HG02938 (cell line): ENCODE data around the gene TNFRSF8.

Experiments
- ATAC-seq: cut with Tn5 transposase; IDR thresholded peaks from one replicate; pipeline ENCODE4 v1.9.1; 2021; ENCODE audit warnings: mild to moderate bottlenecking, moderate library complexity; ENCODE audit not compliant: unreplicated experiment

Gene TNFRSF8

DNA sequence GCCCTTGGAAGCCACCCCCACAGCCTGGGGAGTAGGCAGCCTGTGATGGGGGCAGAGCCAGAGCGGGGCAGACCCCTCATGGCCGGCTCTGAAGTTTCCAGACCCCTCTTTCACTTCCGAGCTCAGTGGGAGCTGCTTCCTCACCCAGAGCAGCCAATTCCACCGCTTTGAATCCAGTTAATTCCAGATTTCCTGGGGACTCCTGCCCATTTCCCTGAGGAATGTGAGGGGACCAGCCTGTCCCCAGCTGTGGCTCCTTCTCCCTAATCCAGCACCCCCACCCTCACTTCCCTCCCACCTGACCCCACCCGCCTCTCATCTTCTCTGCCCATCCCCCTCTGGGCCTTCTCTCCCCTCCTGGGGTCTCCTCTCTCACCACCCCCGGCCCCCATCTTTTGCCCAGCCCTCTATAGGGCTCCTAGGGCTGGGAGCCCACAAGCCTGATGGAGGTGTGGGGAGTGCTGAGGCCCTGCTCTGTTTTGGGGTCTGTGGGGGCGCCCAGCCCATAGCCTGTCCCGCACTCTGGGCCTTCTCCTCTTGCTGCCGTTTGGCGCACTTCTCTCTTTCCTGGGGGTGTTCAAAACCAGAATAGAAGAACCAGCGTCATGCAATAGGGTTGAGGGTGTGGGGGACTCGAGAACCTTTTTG is 77.5 kb downstream of the TNFRSF8 start:
- no peak for ATAC-seq

DNA sequence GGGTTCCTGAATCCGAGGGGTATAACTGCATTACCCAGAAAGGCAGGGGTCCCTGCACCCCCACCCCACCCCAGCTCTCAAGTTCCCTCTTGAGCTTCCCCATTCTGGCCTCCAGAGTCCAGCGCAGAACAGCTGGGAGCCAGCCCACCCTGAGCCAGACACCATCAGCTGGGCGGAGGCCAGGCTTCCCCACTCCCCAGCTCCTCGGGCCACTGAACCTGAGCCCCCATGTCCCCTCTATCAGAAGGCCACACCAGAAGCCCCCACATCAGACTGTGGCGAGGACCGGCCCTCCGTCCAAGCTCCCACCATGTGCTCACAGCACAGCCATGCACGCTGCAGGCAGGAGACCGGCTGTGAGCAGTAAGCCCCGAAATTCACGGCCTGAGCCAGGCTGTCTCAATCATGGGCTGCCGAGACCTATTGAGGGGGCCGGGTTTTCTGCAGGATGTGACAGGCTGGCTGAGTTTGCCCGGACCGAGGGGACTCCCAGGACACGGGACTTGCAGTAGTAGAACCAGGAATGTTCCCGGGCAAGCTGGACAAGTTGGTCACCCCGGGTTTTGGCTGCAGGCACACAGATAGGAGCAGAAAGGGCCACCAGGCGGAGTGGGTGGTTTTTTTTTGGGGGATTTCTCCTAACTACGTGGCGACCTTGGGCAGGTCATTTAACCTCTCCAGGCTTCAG is 78.2 kb downstream of the TNFRSF8 start:
- ATAC-seq: no peak

DNA sequence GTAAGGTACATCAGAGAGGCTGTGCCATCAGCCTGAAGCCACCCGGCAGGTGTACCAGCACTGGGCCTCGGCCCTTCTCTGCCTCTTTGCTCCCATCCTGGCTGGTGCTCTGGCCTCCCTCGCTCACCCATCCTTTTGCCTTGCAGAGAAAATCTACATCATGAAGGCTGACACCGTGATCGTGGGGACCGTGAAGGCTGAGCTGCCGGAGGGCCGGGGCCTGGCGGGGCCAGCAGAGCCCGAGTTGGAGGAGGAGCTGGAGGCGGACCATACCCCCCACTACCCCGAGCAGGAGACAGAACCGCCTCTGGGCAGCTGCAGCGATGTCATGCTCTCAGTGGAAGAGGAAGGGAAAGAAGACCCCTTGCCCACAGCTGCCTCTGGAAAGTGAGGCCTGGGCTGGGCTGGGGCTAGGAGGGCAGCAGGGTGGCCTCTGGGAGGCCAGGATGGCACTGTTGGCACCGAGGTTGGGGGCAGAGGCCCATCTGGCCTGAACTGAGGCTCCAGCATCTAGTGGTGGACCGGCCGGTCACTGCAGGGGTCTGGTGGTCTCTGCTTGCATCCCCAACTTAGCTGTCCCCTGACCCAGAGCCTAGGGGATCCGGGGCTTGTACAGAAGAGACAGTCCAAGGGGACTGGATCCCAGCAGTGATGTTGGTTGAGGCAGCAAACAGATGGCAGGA is 79.2 kb downstream of the TNFRSF8 start:
- ATAC-seq: no peak

DNA sequence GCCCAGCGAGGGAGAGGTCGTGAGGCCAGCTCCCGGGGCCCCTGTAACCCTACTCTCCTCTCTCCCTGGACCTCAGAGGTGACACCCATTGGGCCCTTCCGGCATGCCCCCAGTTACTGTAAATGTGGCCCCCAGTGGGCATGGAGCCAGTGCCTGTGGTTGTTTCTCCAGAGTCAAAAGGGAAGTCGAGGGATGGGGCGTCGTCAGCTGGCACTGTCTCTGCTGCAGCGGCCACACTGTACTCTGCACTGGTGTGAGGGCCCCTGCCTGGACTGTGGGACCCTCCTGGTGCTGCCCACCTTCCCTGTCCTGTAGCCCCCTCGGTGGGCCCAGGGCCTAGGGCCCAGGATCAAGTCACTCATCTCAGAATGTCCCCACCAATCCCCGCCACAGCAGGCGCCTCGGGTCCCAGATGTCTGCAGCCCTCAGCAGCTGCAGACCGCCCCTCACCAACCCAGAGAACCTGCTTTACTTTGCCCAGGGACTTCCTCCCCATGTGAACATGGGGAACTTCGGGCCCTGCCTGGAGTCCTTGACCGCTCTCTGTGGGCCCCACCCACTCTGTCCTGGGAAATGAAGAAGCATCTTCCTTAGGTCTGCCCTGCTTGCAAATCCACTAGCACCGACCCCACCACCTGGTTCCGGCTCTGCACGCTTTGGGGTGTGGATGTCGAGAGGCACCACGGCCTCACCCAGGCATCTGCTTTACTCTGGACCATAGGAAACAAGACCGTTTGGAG is 80.0 kb downstream of the TNFRSF8 start:
- no peak for ATAC-seq

DNA sequence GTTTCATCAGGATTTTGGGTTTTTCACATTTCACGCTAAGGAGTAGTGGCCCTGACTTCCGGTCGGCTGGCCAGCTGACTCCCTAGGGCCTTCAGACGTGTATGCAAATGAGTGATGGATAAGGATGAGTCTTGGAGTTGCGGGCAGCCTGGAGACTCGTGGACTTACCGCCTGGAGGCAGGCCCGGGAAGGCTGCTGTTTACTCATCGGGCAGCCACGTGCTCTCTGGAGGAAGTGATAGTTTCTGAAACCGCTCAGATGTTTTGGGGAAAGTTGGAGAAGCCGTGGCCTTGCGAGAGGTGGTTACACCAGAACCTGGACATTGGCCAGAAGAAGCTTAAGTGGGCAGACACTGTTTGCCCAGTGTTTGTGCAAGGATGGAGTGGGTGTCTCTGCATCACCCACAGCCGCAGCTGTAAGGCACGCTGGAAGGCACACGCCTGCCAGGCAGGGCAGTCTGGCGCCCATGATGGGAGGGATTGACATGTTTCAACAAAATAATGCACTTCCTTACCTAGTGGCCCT is 80.6 kb downstream of the TNFRSF8 start:
- ATAC-seq: no peak

DNA sequence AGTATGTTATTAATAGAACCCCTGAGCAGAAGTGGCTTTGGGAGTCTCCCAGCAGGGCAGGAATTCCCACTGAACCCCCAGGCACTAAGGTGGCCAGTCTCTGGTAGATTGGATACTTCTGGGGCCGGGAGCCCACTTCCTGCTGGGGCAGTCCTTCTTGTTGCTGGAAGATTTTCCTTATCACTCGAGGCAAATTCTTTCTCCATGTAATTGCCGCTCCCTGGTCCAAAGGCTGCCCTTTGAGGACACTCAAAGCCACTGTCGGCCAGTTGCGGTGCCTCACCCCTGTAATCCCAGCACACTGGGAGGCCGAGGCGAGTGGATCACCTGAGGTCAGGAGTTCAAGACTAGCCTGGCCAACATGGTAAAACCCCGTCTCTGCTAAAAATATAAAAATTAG is 81.1 kb downstream of the TNFRSF8 start:
- ATAC-seq: no peak

DNA sequence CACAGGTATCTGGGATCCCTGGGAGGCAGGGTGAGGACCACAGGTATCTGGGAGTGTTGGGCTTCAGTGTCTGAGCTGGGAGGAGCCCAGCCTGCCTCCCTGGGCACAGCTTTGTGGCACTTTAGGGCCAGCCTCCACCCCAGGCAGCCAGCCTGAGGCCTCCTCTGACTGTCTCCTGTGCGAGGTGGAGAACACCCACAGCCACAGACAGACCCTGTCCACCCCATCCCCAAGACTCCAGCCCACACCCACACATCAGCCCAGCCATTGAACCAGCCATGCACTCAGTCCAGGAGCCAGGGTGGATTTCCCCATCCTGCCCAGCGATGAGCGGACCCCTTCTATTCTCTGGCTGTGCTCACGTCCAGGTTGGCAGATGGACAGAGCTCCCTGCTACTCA is 81.9 kb downstream of the TNFRSF8 start:
- ATAC-seq: no peak

DNA sequence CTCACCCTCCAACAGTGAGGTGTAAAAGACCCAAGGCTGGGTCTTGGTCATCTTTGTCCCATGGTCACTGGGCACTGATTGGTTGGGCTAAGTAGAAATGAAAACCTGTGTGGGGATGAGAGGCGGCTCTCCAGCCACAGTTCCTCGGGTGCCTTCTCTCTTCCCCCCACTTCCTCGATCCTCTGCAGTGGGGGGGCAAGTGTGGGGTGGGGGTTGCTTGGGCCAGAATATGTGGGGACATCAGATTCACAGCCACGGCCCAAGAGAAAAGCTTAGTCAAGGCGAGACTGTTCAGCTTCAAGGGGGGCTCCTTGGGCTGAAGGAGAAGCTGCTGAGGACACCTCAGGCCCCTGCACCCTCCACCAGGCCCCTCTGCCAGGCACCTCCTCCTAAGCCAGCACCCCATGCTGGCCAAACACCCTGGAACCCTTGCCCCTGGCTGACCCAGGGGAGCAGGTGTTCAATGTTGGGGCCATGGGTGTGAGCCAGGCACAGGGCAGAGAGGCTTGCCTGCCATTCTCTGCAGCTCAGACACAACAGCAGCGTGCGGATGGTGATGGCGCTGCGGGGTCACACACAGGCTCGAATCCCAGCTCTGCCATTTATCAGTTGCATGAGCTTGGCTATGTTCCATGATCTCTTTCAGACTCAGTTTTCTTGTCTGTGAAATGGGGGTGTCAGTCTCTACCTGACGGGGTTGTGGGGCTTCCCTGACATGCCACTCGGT is 82.7 kb downstream of the TNFRSF8 start:
- no peak for ATAC-seq

DNA sequence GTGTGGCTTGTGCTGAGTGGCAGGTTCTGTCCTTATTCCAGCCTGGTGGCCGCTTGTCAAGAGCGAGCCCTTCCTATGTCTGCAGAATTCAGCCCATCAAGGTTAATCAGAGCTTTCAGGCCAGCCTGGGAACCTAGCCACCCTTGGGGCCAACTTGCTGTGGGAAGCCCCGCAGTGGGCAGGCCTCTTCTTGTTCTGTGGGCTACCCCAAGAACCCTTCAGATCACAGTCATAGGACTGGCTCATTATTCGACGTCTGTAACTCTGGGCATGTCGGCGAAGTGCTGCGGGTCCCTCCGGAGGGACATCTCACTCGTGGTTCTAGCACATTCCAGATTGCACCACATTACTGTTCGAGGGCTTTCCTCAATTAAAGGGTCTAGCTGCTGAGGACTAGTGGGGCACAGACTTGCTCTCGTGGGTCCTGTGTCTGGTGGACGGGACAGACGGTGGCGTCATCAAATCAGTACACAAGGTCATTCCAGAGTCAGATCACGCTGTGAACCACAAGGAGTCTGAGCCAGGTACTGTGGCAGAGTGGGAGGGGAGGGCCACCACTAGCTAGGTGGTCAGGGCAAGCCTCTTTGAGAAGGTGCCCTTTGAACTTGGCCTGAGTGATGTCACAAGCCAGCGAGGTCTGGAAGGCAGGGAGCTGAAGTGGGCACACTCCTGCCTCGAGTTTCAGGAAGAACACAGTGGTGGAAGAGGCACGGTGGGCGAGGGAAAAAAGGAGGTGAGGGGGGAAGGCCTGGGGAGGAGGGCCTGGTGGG is 83.4 kb downstream of the TNFRSF8 start:
- ATAC-seq: no peak

DNA sequence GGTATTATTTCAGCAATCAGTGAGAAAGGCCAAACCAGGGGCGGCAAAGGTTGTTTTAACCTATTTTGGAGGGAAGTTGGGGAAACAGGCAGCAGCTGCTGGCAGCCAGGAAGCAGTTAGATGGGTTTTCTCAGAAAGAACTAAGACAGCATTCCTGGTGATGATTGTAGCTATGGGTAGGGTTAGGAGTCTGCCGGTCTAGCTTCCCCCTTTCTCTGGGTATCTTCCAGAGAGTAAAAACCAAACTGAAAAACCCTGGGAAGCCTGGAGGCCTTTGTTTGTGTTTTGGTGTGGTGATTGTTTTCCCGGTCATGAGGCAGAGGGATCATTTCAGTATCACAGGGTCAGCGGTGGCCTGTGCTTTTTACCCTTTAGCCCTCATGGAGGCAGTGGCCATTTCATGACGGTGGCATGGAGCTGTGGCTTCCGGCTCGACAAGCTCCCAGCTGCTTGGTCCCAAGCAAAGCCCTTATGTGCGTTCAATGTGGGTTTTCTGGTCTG is 84.1 kb downstream of the TNFRSF8 start:
- ATAC-seq: no peak

DNA sequence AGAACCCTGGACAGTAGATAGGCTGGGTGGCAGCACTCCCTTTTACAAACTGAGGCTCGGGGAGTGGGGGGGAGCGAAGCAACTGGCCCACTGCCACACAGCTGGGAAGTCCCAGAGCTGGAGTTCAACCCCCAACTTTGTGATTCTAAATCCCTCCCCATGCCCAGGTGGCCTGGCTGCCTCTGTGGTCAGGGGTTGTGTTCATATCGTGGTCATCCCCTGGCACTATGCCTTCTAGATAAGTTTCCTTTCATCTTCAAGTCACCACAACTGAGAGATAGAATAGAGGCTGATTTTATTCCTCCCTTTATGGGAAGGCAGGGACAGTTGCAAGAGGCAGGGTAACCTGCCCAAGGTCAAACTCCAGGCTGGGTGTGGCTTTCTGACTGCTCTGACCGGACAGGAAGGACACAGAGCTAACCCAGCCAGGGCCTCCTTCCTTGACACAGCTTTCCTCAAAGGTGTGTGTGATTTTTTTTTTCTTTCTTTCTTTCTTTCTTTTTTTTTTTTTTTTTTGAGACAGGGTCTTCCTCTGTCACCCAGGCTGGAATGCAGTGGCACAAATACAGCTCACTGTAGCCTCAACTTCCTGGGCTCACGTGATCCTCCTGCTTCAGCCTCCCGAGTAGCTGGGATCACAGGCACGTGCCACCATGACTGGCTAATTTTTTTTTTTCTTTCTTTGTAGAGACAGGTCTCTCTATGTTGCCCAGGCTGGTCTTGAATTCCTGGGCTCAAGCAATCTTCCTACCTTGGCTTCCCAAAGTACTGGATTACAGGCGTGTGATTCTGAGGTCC is 85.3 kb downstream of the TNFRSF8 start:
- no peak for ATAC-seq

DNA sequence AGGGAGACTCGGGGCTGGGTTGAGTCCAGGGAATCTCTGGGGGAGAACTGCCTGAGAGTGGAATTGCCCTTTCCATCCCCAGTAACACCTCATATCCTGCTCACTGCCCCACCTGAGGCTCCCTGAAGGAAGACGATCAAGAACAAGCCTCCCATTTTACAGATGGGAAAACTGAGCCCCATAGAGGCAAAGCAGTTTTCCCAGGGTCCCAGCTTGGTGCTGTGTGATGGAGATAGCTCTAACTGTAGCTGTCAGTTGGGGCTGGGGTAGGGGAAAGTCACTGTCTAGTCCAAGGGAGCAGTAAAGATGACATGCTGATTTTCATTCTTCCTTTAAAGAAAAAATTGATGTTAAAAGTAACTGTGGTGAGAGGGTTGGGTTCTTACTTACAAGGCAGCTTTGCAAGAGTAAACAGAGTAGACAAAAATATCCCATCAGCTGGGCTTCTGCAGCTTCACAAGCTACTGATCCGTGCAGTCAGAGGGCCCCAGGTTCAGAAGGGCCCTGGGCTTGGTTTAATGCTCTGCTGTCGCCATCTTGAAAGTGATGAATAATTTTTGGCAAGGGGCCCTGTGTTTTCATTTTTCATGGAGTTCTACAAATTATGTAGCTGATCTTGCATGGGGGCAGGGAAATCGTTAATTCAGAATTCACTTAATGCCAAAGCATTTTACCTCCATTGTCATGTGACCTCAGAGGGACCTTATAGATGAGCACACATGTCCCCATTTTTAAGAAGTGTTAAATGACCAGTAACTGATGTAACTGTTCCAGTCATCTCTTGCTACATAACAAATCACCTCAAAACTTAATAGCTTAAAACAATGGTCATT is 86.1 kb downstream of the TNFRSF8 start:
- ATAC-seq: no peak

DNA sequence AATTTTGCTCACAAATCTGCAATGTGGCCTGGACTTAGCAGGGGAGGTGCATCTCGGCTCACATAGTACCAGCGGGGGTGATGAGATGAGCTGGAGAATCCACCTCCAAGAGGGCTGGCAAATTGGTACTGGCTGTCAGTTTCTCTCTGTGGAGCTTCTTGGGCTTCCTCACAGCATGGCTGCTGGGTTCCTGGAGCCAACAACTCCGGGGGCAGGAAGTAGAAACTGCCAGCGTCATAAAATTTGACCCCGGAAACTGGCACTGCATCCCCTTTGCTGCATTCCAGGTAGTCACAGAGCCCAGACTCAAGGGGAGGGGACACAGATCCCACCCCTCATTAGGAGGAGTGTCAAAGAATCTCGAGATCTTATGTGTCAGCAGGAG is 86.7 kb downstream of the TNFRSF8 start:
- no peak for ATAC-seq

DNA sequence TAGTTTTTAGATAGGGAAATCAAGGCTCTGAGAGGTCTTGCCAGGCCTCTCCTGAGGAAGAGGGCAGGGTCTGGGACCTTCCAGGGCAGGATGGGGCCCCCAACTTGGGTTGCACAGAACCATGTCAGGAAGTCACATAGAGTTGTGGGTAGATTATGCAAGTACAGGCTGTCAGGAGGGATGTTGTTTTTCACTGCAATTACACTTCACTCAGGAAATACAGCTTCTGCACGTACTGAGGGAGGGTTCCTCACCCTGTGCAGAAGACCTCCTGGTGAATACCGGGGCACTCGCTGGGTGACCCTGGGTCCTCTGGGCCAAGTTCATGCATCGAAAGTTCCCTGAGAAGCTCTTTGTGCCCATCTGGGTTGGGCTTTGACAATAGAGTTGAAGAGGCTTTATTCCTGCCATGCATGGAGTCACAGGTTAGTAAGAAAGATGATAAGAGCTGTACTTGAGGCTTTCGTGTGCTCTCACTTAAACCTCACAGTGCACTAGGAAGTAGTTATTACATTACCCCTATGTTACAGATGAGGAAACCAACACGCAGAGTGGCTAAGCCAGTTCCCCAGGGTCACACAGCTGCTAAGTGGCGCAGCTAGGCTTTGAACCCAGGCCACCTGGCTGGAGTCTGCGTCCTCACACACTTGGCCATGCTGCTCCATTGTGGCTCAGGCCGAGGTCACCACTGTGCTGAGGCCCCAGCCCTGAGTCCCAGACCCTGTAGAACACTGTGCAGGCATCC is 87.5 kb downstream of the TNFRSF8 start:
- ATAC-seq: no peak

DNA sequence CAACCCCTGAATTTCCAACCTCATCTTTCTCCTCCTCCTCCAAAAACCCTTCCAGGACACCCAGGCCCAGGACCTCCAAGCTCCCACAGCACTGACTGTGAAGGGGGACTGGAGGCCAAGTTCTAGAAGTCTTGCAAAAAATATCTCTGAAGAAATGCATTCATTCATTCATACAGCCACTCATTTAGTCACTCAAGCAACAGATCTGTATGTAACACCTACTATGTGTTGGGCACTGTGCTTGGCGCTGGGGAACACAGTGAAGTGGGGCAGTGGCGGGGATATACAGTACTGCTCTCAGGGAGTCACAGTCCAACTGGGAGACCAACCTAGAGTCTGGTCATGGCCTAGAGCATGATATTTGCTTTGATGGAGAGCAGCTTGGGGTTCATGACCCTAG is 88.4 kb downstream of the TNFRSF8 start:
- ATAC-seq: no peak

DNA sequence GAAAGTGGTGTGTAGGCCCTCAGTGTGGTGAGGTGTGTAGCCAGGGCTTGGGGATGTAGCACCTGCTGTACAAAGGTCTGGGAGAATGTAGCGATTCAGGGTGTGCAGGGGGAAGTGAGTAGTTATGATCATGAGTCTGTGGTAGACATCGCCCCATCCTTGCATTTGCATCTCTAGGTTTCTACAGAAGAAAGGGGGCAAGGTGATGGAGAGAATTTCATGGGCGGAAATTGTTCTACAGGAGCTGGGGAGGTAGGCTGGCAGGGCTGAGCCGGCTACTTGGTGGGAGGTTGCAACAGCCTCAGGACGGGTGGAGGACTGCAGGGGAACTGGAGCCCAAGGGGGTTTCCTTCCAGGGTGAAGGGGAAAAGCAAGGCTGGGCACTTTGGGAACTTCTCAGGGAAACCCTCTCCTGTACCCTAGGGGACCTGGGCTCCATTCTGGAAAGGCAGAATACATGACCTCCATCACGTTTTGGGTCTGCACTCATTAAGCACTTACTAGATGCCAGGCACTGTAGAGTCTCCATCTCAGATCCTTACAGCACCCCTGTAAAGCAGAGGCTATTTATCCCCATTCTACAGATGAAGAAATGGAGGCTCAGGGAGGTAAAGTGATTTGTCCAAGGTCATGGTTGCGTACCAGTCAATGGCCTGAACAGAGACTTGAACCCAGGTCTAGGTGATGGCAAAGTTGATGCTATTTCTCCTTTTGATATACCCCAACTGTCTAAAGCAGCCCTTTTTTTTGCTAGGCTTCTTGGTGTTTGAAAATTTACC is 89.2 kb downstream of the TNFRSF8 start:
- ATAC-seq: peak; percentile 63
